ENCODE results near the gene LNP1. TPM values are rescaled to one million over a fixed set of nuclear protein-coding genes. Genes with fewer than 3 reads are reported as not detected.

The LNP1 gene
- total and polyA plus RNA-seq, 4 donors, result 1.1 to 4.7 (median 1.5) TPM

GRCh38 chr3:100427699-100428098 is 26.4 kb downstream of the LNP1 start:
- DNase-seq (ENCODE audit: low spot score), result no peak
- WGBS, result 72% methylated on average over 2 of the region's 2 CpGs
- Histone ChIP-seq H3K36me3 (ENCODE audit: control insufficient read depth in 4 of 4, insufficient read depth in 3 of 4, low read depth in 1 of 4, low read length in 3 of 4) (no peaks in the 10 kb centered on the region), H3K9me3 (ENCODE audit: control insufficient read depth in 4 of 4, low read length in 3 of 4) (no peaks in the 10 kb centered on the region), H3K27me3 (ENCODE audit: control insufficient read depth in 4 of 4, insufficient read depth in 4 of 4, low read length in 3 of 4) (no peaks in the 10 kb centered on the region), H3K4me1 (ENCODE audit: control insufficient read depth in 4 of 4, insufficient read depth in 4 of 4, low read length in 3 of 4) (peaks cover 3 to 35% (median 26%) of the 10 kb centered on the region in 4 donors), H3K4me3 (ENCODE audit: low read depth in 1 of 3, low read length in 3 of 3) (no peak overlapping the region), H3K9ac (ENCODE audit: low read depth in 1 of 2, low read length in 2 of 2) (no peak overlapping the region), H3K27ac (ENCODE audit: low read depth in 1 of 2, low read length in 2 of 2) (no peak overlapping the region)
- TF ChIP-seq, protein P1, sequence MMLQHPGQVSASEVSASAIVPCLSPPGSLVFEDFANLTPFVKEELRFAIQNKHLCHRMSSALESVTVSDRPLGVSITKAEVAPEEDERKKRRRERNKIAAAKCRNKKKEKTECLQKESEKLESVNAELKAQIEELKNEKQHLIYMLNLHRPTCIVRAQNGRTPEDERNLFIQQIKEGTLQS (IDR thresholded peaks at IDR 0.05), result no peak
- TF ChIP-seq YY1 (IDR thresholded peaks at IDR 0.05), result no peak
- TF ChIP-seq, protein P2, sequence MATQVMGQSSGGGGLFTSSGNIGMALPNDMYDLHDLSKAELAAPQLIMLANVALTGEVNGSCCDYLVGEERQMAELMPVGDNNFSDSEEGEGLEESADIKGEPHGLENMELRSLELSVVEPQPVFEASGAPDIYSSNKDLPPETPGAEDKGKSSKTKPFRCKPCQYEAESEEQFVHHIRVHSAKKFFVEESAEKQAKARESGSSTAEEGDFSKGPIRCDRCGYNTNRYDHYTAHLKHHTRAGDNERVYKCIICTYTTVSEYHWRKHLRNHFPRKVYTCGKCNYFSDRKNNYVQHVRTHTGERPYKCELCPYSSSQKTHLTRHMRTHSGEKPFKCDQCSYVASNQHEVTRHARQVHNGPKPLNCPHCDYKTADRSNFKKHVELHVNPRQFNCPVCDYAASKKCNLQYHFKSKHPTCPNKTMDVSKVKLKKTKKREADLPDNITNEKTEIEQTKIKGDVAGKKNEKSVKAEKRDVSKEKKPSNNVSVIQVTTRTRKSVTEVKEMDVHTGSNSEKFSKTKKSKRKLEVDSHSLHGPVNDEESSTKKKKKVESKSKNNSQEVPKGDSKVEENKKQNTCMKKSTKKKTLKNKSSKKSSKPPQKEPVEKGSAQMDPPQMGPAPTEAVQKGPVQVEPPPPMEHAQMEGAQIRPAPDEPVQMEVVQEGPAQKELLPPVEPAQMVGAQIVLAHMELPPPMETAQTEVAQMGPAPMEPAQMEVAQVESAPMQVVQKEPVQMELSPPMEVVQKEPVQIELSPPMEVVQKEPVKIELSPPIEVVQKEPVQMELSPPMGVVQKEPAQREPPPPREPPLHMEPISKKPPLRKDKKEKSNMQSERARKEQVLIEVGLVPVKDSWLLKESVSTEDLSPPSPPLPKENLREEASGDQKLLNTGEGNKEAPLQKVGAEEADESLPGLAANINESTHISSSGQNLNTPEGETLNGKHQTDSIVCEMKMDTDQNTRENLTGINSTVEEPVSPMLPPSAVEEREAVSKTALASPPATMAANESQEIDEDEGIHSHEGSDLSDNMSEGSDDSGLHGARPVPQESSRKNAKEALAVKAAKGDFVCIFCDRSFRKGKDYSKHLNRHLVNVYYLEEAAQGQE (IDR thresholded peaks at IDR 0.05), result no peak
- TF ChIP-seq FOXA2 (IDR thresholded peaks at IDR 0.05), result no peak
- TF ChIP-seq, protein P3, sequence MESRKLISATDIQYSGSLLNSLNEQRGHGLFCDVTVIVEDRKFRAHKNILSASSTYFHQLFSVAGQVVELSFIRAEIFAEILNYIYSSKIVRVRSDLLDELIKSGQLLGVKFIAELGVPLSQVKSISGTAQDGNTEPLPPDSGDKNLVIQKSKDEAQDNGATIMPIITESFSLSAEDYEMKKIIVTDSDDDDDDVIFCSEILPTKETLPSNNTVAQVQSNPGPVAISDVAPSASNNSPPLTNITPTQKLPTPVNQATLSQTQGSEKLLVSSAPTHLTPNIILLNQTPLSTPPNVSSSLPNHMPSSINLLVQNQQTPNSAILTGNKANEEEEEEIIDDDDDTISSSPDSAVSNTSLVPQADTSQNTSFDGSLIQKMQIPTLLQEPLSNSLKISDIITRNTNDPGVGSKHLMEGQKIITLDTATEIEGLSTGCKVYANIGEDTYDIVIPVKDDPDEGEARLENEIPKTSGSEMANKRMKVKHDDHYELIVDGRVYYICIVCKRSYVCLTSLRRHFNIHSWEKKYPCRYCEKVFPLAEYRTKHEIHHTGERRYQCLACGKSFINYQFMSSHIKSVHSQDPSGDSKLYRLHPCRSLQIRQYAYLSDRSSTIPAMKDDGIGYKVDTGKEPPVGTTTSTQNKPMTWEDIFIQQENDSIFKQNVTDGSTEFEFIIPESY (IDR thresholded peaks at IDR 0.05), result no peak

DNA sequence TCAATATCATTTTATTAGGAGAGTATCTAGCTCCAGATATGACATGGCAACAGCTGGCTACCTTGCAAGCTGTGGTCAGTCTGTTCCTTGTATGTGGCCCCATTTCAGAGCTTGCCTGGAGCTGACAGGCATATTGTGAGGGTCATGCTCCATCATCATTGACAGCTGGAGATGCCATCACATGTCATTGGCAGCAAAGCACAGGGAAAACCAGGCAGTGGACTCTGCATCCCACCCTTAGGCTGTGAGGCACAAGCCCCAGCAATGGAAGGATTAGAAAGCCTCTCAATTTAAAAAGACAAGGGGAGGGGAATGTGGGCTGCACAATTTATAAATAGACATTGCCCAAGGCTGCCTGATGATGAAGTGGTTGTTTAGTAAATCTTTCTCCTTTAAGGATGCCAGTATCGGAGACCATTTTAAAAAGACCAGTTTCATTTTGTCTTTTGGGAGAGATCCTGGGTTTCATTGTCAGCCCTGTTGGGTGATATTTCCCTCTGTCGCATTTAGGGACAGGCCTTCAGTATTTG is 27.9 kb downstream of the LNP1 start:
- Histone ChIP-seq H3K9ac (ENCODE audit: low read depth in 1 of 2, low read length in 2 of 2) (no peak overlapping the region), H3K4me3 (ENCODE audit: low read depth in 1 of 3, low read length in 3 of 3) (no peak overlapping the region)
- 94% methylated on average over 2 of the region's 2 CpGs for WGBS

More for the DNA sequence above, 27.9 kb downstream of the LNP1 start:
- Histone ChIP-seq H3K36me3 (ENCODE audit: control insufficient read depth in 4 of 4, insufficient read depth in 3 of 4, low read depth in 1 of 4, low read length in 3 of 4) (no peaks in the 10 kb centered on the region), H3K27me3 (ENCODE audit: control insufficient read depth in 4 of 4, insufficient read depth in 4 of 4, low read length in 3 of 4) (no peaks in the 10 kb centered on the region), H3K9me3 (ENCODE audit: control insufficient read depth in 4 of 4, low read length in 3 of 4) (no peaks in the 10 kb centered on the region), H3K27ac (ENCODE audit: low read depth in 1 of 2, low read length in 2 of 2) (no peak overlapping the region), H3K4me1 (ENCODE audit: control insufficient read depth in 4 of 4, insufficient read depth in 4 of 4, low read length in 3 of 4) (peaks cover 3 to 34% (median 25%) of the 10 kb centered on the region in 4 donors)
- DNase-seq (ENCODE audit: low spot score), result no peak
- TF ChIP-seq, protein P1 (IDR thresholded peaks at IDR 0.05), result no peak
- TF ChIP-seq TAF1 (conservative IDR thresholded peaks at IDR 0.05) (no peak), FOXA2 (IDR thresholded peaks at IDR 0.05) (no peak), HNF4G (IDR thresholded peaks at IDR 0.05) (no peak), FOXA1 (IDR thresholded peaks at IDR 0.05) (no peak), SP1 (IDR thresholded peaks at IDR 0.05) (no peak), RXRA (IDR thresholded peaks at IDR 0.05) (no peak), RAD21 (IDR thresholded peaks at IDR 0.05) (no peak), GABPA (IDR thresholded peaks at IDR 0.05 in 1 of 2, conservative IDR thresholded peaks at IDR 0.05 in 1 of 2) (no peak), EGR1 (IDR thresholded peaks at IDR 0.05; ENCODE audit: low read depth in 2 of 2) (no peak)
- TF ChIP-seq, protein P4, sequence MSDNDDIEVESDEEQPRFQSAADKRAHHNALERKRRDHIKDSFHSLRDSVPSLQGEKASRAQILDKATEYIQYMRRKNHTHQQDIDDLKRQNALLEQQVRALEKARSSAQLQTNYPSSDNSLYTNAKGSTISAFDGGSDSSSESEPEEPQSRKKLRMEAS (IDR thresholded peaks at IDR 0.05), result no peak
- TF ChIP-seq, protein P2 (IDR thresholded peaks at IDR 0.05), result no peak
- TF ChIP-seq, protein P3 (IDR thresholded peaks at IDR 0.05), result no peak
